CD4-positive, alpha-beta T cell treated with Interleukin-17A for 1 hour (primary cell): ENCODE results near the gene SRI.
"Not testable (repeated sequence)": the region's sequence is repeated elsewhere in the genome, so short reads cannot be mapped to it uniquely, and the experiment has no call there.

Experiments
- DNase-seq: peaks from one replicate; pipeline ENCODE4 v3.0.0-alpha.2; 2020

Gene SRI

DNA sequence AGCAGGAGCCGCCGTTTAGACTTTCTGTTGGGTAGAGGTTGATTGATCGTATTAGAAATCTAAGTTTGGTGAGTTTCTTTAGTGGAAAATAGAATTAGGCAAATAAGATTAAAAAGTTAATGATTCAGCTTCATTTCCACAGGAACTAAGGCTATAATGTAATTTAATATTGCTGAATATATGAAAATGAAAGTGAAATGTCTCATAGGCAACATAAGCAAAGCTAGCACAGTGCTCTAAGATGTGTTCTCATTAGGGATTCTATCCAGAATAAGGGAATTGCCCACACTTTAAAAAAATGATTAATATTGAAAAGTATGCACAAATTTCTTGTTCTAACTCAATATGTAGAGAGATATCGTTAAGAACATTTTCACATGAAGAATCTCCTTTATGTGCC lies 47.0 kb downstream of the SRI start:
- no peak for DNase-seq

DNA sequence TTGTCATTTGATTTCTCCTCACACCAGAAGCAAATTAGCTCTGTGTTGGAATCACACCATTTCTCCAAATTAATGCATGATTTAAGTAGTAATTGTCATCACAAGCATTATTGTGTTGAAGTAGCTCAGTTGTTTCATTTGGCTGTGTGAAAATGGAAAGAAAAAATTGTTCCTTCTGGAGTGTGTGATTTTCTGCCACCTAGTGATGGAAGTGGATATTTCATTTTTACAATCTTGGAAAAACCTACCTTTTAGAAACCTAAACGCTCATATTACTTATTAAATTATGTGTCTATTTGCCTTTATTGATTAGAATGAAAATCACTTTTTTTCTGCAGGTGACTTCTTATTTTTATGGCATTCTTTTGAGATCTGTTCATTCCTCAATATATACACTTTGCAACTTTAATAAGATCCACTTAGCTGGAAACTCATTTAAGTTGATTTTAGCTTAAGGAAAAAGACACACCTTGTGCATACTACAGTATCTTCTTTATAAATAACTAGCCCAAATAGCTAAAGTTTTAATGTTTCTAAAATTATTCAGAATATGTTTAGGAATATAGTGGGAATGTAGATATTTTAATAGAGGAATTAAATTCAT lies 50.0 kb downstream of the SRI start:
- peak; percentile 13 for DNase-seq

- DNase-seq: no peak
Observed at GRCh38 chr7:88167721-88168120, 52.1 kb downstream of the SRI start.

DNA sequence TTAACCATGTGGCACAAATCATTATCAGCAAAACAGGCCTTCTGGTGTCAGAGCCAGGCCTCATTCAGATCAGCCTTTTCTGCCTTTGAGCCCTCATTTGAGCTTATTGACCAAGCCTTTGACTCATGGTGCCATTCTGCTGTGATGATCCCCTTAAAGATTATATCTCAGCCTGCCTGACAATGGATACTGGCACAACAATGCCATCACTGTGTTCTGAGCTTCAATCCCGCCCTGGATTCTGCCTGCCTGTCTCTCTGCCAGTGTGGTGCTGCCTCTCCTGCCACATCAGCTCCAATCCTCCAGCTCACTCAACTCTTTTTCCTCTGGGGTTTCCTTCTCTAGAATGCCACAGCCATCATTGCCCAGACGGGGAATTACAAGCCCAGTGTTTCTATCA lies 52.6 kb downstream of the SRI start:
- DNase-seq: no peak

DNA sequence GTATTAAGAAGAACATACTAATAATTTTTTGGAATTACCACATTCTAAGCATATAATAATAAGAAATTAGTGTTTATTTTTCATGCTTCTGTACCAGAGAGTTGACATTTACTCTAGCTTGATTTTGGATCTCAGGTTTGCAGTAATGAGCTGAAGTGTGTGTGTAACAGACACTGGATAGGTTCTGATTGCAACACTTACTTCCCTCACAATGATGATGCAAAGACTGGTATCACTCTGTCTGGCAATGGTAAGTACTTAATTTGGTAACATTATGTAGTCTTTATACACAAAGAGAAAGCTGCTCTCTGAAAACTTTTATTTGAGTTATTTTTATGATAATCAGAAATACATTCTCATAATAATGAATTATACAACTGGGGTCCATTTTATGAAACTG lies 54.1 kb downstream of the SRI start:
- DNase-seq: no peak

DNA sequence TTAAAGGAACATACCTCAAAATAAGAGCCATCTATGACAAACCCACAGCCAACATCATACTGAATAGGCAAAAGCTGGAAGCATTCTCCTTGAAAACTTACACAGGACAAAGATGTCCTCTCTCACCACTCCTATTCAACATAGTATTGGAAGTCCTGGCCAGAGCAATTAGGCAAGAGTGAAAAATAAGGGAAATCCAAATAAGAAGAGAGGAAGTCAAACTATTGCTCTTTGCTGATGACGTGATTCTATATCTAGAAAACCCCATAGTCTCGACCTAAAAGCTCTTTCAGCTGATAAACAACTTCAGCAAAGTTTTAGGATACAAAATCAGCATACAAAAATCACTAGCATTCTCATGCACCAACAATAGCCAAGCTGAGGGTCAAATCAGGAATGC lies 60.1 kb downstream of the SRI start:
- not testable (repeated sequence) for DNase-seq

GRCh38 chr7:88156356-88156755 lies 63.5 kb downstream of the SRI start:
- no peak for DNase-seq

- DNase-seq: no peak
Observed at GRCh38 chr7:88155756-88156155, 64.1 kb downstream of the SRI start.
